ENCODE measurements around the gene LETM1.

Gene LETM1

DNA sequence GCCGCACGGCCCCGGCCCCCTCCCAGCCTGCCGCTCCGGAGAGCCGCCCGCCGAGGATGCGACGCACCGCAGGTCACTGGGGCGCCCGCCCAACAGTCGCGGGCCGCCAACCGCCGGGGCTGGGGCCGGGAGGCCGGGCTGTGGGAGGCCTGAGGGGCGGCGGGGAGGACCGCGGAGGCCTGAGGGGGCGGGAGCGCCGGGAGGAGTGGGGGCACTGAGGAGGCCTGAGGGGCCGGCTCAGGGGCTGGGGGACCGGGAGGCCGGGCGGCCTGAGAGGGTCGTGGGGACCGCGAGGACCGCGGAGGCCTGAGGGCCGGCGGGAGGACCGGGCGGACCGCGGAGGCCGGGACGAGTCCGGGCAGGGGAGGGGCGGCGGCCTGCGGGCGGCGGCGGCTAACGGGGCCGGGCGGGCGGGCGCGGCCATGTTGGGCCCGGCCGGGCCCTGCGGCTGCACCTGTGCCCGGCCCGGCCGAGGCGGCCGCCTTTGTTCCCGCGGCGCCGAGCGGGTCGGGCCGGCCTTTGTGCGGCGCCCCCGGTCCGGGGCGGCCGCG is 15.6 kb upstream of the LETM1 start:
- peak in 1 of 5 experiments; percentile 34 for DNase-seq

DNA sequence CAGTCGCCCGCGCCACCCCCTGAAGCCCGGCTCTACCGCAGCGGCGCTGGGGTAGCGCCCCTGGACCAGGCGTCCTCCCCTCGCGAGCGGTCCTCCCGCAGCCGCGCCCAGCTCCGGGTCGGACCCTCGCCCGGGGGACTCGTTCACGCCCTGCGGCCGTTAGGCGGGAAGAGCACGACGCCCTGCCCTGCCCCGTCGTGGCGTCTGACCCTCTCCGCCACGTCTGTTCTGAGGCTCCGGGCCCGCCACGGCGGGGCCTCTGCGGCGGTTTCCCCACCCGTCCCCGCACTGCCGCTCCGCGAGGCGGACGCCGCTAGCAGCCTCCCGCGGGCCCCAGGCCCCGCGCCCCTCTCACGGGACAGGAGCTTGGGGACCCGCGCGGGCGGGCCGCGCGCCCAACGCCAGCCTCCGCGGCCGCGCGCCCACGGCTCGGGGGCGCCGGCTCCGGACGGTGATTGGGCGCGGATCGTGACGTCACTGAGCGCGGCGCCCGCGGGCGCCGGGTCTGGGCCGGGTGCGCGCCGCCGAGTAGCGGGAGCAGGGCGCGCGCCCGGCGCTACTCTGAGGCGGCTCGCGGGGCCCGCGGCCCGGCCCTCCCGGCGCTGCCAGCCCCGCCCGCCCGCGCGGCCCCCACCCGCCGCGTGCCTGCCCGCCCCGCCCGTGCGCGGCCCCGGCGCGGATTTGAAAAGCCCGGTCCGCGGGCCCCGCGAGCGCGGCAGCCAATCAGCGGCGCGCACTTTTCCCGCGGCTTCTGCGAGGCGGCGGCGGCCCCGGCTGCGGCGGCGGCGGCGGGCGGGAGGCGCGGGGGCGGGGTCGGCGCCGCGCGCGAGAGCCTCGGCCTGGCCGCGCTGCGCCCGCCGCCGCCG is 14.9 kb upstream of the LETM1 start, which contains the start of gene NSD2:
NSD2 (plus strand) TSS at position 816 of the 866 bp plus-strand sequence. CDS start 29,262 bp downstream, outside the sequence.
- peak; percentile 80 to 97 (median 85) for DNase-seq

DNA sequence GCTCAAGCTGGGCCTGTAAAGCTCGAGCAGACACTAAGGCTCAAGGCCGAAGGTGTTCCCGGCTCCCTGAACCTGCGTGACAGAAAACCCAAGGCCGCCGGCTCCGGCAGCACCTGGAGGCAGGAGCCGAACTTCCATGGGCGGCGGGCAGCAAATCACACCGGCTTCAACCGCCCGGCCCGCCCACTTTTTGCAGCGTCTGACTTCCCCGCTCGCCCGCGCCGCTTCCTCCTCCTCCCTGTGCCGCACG is 14.3 kb upstream of the LETM1 start:
- peak; percentile 72 to 94 (median 82) for DNase-seq

DNA sequence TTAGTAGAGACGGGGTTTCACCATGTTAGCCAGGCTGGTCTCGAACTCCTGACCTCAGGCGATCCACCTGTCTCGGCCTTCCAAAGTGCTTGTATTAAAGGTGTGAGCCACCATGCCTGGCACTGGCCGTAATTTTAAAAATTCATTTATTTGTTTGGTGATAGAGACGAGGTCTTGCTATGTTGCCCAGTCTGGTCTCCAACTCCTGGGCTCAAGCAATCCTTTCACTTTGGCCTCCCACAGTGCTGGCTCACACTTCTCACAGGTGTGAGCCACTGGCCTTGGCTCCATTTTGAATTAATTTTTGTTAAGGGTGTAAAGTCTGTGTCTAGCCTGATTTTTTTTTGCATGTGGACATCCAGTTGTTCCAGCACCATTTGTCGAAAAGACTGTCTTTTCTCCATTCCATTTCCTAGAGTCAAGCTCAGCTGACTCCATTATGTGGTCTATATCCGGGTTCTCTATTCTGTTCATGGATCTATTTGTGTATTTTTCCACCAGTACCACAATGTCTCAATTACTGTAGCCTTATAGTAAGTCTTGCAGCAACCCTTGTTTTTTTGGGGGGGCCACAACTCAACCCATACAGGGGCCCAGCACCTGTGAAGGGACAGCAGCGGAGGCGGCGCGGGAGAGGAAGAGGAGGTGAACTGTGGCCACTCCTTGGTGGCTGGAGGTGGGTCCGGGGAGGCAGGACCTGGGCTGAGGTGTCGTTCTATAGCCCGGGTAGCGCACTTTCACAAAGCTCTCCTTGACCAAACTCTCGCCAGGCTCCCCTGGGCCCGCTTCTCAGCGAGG is 13.8 kb upstream of the LETM1 start:
- no peak for DNase-seq

DNA sequence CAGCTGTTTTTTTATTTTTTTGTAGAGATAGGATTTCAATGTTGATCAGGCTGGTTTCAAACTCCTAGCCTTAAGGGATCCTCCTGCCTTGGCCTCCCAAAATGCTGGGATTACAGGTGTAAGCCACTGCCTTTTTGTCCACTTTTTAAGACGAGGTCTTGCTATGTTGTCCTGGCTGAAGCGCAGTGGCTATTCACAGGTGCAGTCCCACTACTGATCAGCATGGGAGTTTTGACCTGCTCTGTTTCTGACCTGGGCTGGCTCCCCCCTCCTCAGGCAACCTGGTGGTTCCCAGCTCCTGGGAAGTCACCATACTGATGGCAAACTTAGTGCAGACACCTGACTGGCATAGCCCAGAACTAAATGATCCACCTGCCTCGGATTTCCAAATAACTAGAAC is 13.0 kb upstream of the LETM1 start:
- no peak for DNase-seq

DNA sequence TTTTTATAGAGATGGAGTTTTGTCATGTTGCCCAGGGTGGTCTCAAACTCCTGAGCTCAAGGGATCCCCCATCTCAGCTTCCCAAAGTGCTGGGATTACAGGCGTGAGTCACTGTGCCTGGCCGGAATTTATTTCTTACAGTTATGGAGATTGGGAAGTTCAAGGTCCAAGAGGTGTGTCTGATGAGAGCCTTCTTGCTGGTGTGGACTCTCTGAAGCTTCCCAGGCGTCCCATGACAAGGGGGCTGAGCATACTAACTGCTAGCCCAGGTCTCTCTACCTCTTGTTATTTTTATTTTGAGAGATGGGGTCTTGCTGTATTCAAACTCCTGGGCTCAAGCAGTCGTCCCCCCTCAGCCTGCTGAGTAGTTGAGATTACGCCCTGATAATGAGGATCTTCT is 12.3 kb upstream of the LETM1 start:
- DNase-seq = no peak

DNA sequence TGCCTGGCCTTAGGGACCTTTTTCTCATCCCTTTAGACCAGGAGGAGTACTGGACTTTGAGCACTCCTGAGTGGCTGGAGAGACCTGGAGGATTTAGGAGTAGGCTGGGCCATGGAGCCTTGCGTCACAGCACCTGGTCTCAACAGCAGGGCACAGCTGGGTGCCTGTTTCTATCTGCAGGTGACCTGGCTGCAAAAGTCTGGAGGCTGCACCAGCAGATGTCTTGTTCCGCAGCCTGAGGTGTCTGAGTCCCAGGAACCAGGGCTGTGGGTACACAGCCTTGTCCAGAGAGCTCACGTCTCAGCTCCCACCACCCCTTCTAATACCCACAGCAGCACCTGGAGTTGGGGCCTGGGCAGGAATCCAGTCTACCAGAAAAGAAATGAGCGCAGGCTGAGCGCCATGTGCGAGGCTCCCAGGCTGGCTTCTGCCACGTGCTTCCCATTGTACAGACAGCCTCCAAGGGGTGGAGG is 10.3 kb upstream of the LETM1 start:
- DNase-seq = no peak

DNA sequence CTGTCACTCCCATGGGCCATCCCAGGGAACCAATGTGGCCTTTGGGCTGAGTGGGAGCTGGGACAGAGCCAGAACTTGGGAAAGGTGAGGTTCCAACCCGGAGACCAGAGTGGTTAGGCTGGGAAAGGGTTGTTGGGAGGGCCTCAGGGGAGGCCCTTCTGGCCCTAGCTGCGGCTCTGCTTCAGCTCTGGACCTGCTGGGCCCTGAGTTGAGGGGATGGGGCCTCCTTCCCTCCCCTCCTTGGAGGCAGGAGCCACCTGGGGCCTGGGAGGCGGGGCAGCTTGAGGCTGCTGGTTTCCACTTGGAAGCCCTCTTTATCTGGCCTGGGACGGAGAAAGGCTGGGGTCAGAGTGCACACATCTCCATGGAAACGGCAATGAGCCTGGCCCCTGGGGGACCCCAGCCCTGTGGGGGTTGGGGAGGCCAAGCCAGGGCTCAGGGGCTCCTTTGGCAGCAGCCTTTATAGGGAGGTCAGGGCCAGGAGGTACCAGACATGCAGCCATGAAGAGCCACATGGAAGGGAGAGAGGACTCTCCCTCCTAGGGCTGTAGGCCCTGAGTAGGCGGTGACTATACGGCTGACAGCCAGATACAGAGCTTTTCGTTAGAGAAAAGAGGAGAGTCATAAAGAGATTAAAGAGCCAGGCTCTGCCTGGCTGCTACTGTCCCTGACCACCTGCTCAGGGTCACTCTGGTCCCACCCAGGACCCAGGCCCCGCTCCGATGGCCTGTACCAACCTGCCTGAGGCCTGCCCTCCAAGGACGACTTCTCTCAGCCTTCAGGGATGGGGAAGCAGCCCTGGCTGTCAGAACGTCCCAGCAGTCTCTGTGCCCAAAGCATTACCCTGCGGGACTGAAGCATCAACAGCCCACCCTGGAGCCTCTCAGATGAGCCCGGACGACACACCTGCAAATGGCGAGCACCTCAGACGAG is 8.4 kb upstream of the LETM1 start:
- no peak for DNase-seq

DNA sequence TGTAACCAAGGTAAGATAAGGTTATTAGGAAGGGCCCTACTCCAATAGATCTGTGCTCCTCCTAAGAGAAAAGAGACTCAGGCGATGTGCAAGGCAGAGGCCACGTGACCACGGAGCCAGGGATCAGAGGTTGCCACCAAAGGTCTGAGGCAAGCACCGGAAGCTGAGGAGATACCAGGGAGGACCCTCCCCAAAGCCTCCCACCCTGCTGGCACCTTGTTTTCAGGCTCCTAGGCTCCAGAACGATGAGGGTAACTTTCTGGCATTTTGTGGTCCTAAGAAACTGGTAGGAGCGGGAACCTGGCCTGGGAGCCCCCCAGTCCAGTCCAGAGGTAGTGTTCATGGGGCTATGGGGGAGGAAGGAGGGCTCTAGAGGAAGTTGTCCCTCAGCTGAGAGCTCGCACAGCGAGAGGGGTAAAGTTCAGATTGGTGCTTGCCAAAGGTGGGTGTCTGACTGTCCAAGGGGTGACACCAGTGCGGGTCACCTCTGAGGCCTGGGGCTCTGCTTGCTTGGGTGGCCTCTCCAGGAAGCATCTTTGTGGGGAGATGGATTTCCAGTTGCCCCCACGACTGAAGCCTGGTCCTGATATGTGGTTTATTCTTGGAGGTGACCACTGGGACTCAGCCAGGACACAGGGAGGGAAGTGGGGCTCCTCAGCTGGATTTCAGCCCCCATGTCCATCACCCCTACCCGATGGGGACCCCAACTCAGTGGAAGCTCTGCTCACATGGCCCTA is 7.5 kb upstream of the LETM1 start:
- DNase-seq = no peak

DNA sequence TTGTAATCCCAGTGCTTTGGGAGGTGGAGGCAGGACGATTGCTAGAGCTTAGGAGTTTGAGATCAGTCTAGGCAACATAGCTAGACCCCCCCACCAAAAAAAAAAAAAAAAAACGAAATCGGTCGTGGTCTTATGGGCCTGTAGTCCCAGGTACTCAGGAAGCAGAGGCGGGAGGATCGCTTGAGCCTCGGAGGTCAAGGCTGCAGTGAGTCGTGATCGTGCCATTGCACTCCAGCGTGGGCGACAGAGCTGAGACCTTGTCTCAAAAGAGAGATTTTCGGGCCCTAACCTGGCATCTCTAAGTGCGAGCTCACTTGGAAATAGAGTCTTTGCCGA is 7.0 kb upstream of the LETM1 start:
- DNase-seq = no peak

DNA sequence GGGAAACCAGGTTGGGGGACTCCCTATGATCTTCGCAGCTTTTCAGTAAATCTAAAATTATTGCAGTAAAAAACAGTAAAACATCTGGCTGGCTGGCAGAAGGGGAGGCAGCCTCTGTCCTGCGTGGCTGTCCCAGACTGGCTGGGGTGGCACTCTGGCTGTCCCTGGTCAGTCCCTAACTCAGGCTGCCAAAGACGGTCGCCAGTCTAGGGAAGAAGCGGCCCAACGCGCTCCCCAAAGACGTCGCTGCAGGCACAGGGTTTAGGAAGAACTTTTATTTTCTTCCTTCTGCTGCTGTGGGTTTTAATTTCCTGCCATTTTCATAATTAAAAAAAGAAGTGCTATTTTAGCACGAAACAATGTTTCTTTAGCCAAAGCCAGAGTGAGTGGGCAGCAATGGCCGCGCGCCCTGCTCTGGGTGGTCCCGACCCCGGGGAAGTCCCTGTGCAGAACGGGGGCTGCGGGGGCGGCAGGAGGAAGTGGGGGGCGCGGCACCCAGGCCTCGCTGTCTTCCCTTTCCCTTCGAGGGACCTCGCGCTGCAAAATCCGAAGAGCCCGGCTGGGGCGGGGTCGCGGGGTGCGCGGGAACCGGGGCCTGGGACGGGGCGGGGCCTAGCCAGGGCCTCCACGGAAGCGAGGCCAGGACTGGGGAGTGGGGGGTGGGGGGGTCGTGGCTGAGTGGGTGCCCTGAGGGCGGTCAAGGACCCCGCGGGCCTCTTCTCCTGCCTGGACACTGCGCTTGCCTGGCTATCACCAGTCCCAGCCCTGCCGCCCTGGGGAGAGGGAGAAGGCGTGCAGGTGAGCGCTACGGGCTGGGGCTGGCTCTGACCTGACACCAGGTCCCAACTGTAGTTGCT is 6.3 kb upstream of the LETM1 start:
- peak in 1 of 5 experiments; percentile 37 for DNase-seq

DNA sequence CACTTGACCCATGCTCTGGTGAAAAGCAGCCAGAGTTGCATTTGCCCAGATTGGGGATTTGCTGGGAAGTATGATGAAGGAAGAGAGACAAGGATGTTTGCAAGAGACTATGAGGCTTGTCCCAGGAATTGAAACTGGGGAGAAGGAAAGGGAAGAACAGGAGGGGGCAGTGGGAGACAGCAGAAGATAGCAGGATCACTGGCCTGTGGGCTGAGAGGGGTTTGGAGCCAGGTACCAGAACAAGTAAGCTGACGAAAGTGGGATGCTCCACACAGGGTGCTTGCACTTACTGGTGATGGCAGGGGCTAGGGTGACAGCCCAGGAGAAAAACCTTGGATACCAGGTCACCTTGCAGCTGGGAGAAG is 3.4 kb upstream of the LETM1 start:
- no peak for DNase-seq

DNA sequence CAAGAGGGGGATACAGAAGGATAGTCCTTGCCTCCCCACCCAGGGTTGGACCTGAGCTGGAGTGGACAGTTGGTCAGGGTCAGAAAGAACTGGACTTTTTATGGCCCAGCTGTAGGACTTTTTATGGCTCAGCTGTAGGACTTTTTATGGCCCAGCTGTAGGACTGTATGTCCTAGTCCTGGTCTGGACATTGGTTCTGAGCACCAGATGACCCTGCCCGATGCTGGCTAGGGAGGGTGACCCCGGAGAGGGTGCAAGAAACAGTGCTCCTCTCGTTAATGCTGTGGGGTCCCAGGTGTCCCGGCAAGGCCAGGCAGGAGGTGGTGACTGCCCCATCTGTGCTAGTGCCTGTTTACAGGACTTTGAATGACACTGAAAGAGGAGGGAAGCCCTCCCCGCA is 2.0 kb upstream of the LETM1 start:
- DNase-seq = no peak

DNA sequence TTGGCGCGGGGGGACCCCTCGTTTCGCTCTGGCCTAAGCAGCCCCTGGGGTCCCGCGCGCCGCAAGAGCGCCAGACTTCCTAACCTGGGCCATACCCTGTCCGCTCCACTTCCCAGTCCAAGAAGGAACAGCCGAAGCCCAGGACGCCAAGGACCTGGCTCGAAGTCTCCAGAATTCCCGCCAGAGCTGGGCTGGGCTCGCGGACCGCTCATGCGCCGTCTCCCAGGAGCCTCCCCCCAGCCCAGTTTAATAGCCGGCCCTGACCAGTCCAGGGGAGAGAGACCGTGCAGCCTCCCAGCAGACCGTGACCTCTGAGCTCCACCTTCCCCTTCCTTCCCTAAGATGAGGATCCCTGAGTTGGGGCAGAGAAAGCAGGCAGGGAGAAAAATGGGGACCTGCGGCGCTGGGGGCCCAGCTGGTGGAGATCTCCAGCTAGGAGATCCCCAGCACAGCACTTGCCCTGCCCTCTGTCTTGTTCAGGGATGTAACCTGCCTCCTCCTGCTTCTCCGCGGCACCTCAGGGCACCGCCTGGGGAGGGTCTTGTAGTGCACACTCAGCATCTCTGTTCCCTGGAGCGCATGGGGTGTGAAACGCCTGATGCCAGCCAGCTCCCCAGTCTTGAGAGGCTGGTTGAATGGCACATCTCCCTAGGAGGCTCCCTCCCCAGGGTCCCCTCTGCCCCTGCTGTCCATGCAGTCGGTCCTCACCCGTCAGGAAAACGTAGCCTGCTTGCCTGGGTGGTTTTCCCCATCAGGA is 1.2 kb upstream of the LETM1 start:
- no peak for DNase-seq

DNA sequence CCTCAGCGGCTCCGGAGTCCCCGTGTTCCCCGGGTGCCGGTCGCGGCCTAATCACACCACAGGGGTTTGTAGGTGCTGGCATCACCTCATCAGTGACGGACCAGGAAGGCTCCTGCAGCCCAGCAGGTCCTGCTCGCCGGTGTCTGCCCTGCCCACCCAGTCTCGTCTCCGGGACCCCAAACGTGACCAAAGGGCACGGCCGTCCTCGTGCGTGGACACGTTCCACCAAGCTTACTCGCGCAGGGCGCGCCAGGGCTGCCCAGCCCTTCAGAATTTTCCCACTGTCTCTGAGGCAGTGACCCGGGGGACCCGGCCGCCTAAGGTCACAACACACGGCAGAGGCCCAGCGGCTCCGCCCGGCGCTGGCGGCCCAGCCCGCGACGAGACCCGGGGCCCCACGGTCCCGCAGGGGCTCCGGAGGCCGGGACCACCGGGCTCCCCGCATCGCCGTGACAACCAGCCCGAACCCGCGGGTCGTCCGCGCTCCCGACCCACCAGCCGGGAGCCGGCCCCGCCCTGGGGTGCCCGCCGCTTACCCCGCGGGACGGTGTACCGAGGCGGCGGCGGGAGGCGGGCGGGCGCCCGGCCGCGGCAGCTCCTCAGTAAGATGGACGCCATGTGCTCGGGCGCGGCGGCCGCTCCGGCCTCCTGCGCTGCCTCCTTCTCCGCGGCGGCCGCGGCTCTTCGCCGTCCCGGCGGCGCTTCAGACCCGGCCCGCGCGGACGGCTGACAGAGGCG is 454 bp downstream of the LETM1 start:
- peak in 1 of 5 experiments; percentile 32 for DNase-seq

DNA sequence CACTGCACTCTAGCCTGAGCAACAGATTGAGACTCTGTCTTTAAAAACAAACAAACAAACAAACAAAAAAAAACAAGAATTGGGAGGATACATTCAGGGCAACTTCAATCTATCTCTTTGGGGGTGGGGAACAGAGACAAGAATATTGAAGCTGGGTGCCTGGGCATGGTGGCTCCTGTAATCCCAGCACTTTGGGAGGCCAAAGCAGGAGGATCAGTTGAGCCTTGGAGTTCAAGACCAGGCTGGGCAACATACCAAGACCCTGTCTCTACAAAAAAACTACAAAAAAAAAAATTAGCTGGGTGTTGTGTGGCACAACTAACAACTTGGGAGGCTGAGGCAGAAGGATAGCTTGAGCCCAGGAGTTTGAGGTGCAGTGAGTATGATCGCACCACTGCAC is 1.2 kb downstream of the LETM1 start:
- DNase-seq = no peak

DNA sequence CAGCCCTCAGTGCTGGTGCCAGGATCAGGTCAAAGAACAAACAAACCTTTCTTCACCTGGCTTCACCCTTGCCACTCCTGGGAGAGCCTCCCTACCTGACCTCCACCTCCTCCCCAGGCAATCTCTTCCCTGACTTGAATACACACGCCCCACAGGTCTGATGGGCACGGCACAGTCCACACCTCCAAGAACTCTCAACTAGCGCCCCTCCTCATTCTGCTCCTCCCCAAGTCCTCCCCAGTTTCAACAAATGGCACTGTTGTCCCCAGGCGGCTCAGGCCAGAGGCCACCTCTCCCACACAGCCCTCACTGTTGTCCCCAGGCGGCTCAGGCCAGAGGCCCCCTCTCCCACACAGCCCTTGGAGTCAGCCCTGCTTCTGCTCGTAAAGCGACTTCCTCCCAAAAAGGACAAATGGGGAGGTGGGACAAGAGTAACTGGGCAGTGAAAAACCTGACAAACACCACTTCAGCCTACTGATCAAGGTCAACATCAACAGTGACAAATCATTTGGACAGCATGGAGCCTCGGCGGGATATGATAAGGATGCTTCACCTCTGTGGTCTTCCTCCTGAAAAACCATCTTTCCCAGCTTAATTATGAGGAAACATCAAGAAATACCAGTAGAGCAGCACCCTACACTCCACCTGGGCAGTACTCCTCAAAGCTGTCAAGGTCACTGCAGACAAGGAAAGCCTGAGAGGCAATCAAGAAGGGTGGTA is 2.9 kb downstream of the LETM1 start:
- DNase-seq = no peak

DNA sequence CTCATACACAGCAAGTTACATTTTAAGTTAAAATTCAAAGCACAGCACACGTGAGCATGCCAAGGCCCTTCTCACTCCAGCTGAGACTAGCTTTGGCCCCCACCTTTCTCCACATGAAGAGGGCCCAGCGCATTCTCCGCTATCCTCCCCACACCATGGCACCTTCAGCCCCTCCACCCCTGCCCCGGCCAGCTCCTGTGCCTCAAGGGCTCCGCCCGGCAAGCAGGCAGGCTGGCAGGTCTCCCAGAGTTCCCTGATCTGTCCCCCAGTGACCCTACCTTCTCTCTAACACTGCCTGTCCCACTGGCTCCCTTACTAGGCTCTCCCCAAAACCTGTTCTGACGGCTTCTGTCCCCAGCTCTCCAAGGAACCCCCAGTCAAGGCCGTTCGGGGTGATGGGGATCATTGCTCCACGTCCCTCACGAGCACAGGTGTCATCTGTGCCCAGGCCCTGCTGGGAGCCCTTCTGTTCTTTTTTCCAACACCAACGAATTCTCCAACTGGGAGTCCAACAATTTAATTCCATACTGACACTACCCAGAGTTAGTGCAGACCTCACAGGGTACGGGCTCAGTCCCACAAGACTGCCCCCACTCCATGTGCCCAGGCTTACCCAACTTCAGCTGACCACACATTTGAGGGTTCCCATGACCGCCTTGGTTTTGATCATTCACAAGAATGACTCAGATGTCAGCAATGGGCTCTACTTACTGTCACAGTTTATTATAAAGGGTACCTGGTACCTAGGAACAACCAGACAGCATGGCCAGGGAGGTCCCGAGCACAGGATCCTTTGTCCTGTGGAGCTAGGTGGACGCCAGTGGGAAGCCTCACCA is 4.2 kb downstream of the LETM1 start:
- DNase-seq = no peak
